HEK293 (cell line): ENCODE results near the gene SLC29A3.

Experiments
- GLI4 ChIP-seq: fragments of 450-650 bp; formaldehyde crosslinking; IDR thresholded peaks from 2 replicates; pipeline ENCODE4 v1.5.1; 2016; ENCODE audit warnings: missing biosample characterization, missing genetic modification characterization
- HOXA7 ChIP-seq: sonication (generic); formaldehyde crosslinking; IDR thresholded peaks from 2 replicates; pipeline ENCODE4 v1.8.1; 2022; ENCODE audit warnings: missing genetic modification reagents, borderline replicate concordance
- KLF10 ChIP-seq: fragments of 450-650 bp; IDR thresholded peaks from 2 replicates; pipeline ENCODE4 v1.5.1; 2018; ENCODE audit warnings: missing biosample characterization, mild to moderate bottlenecking, missing genetic modification characterization
- ZBTB8A ChIP-seq: fragments of 450-650 bp; formaldehyde crosslinking; IDR thresholded peaks from 2 replicates; pipeline ENCODE4 v1.5.1; 2016; ENCODE audit warnings: missing biosample characterization, missing genetic modification characterization
- ZNF274 ChIP-seq, 2 experiments: fragments of 200-500 bp in 1 of 2; fragments of 450-650 bp in 1 of 2; sonication (Bioruptor generic) in 1 of 2; formaldehyde crosslinking in 1 of 2; IDR thresholded peaks; 2 replicates each; pipeline versions ENCODE4 v1.5.1 to v1.6.1; 2014 to 2016; ENCODE audit warnings: borderline replicate concordance in 1 of 2, inconsistent platforms in 1 of 2, low read length in 1 of 2, missing biosample characterization in 1 of 2, missing genetic modification characterization in 1 of 2
- ZNF549 ChIP-seq: fragments of 450-650 bp; IDR thresholded peaks from 2 replicates; pipeline ENCODE4 v1.5.1; 2018; ENCODE audit warnings: missing biosample characterization, missing genetic modification characterization, mild to moderate bottlenecking, inconsistent platforms, moderate library complexity
- TF ChIP-seq, protein P1 (sequence below): fragments of 450-650 bp; formaldehyde crosslinking; IDR thresholded peaks from 2 replicates; pipeline ENCODE4 v1.5.1; 2016; ENCODE audit warnings: missing biosample characterization, missing genetic modification characterization
- TF ChIP-seq, protein P2 (sequence below): sonication (generic); formaldehyde crosslinking; IDR thresholded peaks from 2 replicates; pipeline ENCODE4 v1.8.1; 2022; ENCODE audit warnings: mild to moderate bottlenecking, moderate library complexity, missing genetic modification reagents
- TF ChIP-seq, protein P3 (sequence below): fragments of 450-650 bp; formaldehyde crosslinking; IDR thresholded peaks from 2 replicates; pipeline ENCODE4 v1.5.1; 2016; ENCODE audit warnings: missing biosample characterization, missing genetic modification characterization

DNA sequence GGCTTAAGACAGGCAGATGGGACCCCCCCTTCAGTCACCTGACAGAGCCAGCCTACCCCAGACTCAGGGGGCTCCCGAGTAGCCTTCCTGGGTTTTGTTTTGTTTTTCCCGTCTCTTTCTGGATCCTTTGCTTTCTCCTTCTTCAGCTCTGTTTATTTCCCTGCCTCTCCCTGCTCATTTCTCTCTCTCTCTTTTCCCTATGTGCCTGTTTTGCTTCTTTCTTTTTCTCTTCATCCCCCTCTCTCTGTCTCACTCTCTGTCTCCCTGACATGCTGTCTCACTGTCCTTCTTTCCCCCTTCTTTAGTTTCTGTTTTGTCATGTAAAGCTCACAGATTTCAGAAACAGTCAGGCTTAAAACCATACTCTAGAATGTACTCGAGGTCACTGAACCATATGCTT lies 38.2 kb upstream of the SLC29A3 start:
- TF ChIP-seq, protein P1, sequence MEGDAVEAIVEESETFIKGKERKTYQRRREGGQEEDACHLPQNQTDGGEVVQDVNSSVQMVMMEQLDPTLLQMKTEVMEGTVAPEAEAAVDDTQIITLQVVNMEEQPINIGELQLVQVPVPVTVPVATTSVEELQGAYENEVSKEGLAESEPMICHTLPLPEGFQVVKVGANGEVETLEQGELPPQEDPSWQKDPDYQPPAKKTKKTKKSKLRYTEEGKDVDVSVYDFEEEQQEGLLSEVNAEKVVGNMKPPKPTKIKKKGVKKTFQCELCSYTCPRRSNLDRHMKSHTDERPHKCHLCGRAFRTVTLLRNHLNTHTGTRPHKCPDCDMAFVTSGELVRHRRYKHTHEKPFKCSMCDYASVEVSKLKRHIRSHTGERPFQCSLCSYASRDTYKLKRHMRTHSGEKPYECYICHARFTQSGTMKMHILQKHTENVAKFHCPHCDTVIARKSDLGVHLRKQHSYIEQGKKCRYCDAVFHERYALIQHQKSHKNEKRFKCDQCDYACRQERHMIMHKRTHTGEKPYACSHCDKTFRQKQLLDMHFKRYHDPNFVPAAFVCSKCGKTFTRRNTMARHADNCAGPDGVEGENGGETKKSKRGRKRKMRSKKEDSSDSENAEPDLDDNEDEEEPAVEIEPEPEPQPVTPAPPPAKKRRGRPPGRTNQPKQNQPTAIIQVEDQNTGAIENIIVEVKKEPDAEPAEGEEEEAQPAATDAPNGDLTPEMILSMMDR (tag by site-specific recombination): no peak
- TF ChIP-seq ZNF549 (tag by site-specific recombination): no peak
- TF ChIP-seq, protein P2, sequence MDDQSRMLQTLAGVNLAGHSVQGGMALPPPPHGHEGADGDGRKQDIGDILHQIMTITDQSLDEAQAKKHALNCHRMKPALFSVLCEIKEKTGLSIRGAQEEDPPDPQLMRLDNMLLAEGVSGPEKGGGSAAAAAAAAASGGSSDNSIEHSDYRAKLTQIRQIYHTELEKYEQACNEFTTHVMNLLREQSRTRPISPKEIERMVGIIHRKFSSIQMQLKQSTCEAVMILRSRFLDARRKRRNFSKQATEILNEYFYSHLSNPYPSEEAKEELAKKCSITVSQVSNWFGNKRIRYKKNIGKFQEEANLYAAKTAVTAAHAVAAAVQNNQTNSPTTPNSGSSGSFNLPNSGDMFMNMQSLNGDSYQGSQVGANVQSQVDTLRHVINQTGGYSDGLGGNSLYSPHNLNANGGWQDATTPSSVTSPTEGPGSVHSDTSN (CRISPR knock-in tag): no peak
- TF ChIP-seq, protein P3, sequence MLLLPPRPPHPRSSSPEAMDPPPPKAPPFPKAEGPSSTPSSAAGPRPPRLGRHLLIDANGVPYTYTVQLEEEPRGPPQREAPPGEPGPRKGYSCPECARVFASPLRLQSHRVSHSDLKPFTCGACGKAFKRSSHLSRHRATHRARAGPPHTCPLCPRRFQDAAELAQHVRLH (tag by site-specific recombination): no peak
- no peak for TF ChIP-seq ZBTB8A (tag by site-specific recombination)
- TF ChIP-seq KLF10 (tag by site-specific recombination): no peak
- TF ChIP-seq GLI4 (tag by site-specific recombination): no peak
- no peak for TF ChIP-seq ZNF274 (IDR thresholded peaks at IDR 0.05; ENCODE audit: low read length)
- TF ChIP-seq ZNF274 (tag by site-specific recombination; IDR thresholded peaks at IDR 0.05; ENCODE audit: borderline replicate concordance): no peak
- TF ChIP-seq HOXA7 (CRISPR knock-in tag): no peak
